ENCODE results near the gene MBD4. TPM values are rescaled to one million over a fixed set of nuclear protein-coding genes. Genes with fewer than 3 reads are reported as not detected.

MBD4 gene
- total RNA-seq, 2 experiments from 2014 or later, result 38.9 to 44.5 TPM

GRCh38 chr3:129383292-129383860, 56.4 kb downstream of the MBD4 start:
- POLR2A ChIA-PET, result interaction anchor here (1.4 kb wide), 1 partner anchor 12 kb away, joined by 4 read pairs; no protein-coding TSS in a partner anchor
- no peaks in the 10 kb centered on the region for H3K9me3 Mint-ChIP-seq
- no peak overlapping the region for H3K27ac Mint-ChIP-seq
- peak; percentile 73 for TF ChIP-seq CTCF (IDR thresholded peaks at IDR 0.05)
- ATAC-seq (peak; percentile 98), DNase-seq (peak; percentile 67)
- peaks cover 15% of the 10 kb centered on the region for H3K36me3 Mint-ChIP-seq (ENCODE audit: low read depth)
- CTCF ChIA-PET, result interaction anchor here (0.6 to 1.9 kb wide), 39 partner anchors 8 to 444 kb away, joined by 3 to 11 read pairs (median 4); partner anchors contain the start of genes EFCAB12, IFT122 and MBD4
- peaks cover 3% of the 10 kb centered on the region for H3K4me1 Mint-ChIP-seq (ENCODE audit: low read depth)
- no peak overlapping the region for H3K4me3 Mint-ChIP-seq
- intact Hi-C loops (cut with micrococcal nuclease), result no loop called here
- no peaks in the 10 kb centered on the region for H3K27me3 Mint-ChIP-seq

GRCh38 chr3:129382366-129382765, 57.4 kb downstream of the MBD4 start:
- DNase-seq (no peak), ATAC-seq (no peak)
- Mint-ChIP-seq H3K9me3 (no peaks in the 10 kb centered on the region), H3K36me3 (ENCODE audit: low read depth) (peaks cover 7% of the 10 kb centered on the region), H3K4me3 (no peak overlapping the region), H3K27ac (no peak overlapping the region), H3K27me3 (no peaks in the 10 kb centered on the region), H3K4me1 (ENCODE audit: low read depth) (peaks cover 3% of the 10 kb centered on the region)
- ChIA-PET POLR2A (no interaction called here), CTCF (interaction anchor here (1.0 to 1.9 kb wide), 8 partner anchors 9 to 309 kb away, joined by 3 to 9 read pairs (median 4); partner anchors contain the start of gene EFCAB12)
- intact Hi-C loops (cut with micrococcal nuclease), result no loop called here
- no peak for TF ChIP-seq CTCF (IDR thresholded peaks at IDR 0.05)

Other genes with a start within 250 kb of the MBD4 start
- 100 to 1,000 TPM; 114 to 118 TPM for gene COPG1, start 190.3 kb downstream of the MBD4 start, total RNA-seq
- gene HMCES, start 161.1 kb downstream of the MBD4 start, total RNA-seq, result 10 to 100 TPM; 54.5 to 57.8 TPM
- under 1 TPM; 0.56 to 0.65 TPM for gene EFCAB12, start 11.3 kb downstream of the MBD4 start, total RNA-seq
- 10 to 100 TPM; 18.9 to 20.4 TPM for gene IFT122, start 276 bp upstream of the MBD4 start, total RNA-seq
- gene RHO, start 88.7 kb upstream of the MBD4 start, total RNA-seq, result not detected
- not detected for gene H1-8, start 103.2 kb upstream of the MBD4 start, total RNA-seq
- gene PLXND1, start 166.7 kb upstream of the MBD4 start, total RNA-seq, result 10 to 100 TPM; 10.7 to 12.5 TPM

Data from activated CD8-positive, alpha-beta T cell treated with anti-CD3 and anti-CD28 coated beads for 36 hours (primary cell).